ENCODE data around the gene GAPDH.
"Not testable (repeated sequence)": the region's sequence is repeated elsewhere in the genome, so short reads cannot be mapped to it uniquely, and the experiment has no call there.

GAPDH gene

DNA sequence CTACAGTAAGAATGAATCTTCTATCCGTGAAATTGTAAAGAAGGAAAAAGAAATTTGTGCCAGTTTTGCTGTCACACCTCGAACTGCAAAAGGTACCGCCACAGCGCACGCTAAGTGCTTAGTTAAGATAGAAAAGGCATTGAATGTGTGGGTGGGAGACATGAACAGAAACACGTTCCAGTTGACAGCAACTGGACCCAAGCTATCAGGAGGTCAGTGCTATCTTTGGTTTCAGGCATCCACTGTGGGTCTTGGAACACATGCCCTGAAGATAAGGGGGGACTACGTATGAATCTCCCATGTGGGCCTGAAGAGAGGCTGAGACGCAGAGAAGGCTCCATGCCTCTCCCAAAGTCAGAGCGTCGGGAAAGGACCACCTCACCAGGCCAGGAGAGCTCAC, 11.7 kb downstream of the GAPDH start:
- no peak for DNase-seq (ENCODE audit: low read depth)

GRCh38 chr12:6547566-6547965, 13.2 kb downstream of the GAPDH start:
- DNase-seq (ENCODE audit: low read depth): no peak

GRCh38 chr12:6547987-6548386, 13.7 kb downstream of the GAPDH start:
- DNase-seq (ENCODE audit: low read depth): no peak

DNA sequence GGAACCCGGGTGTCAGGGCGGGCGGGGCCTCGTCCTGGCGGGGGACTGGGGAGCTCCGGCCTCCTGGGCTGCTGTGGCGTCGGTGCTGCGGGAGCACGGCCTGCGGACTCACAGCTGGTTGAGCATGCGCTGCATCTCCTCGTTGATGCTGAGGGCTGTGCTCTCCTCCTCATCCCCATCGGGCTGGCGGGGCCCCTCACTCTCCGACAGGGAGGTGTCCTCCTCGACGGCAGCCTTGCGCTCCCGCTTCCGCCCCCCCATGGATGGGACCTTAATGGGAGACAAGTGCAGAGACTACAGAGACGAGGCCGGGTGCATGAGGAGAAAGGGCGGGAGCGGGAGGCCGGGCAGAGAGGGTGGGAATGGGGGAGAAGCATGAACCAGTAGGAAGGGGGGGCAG, 14.2 kb downstream of the GAPDH start:
- no peak for DNase-seq (ENCODE audit: low read depth)

DNA sequence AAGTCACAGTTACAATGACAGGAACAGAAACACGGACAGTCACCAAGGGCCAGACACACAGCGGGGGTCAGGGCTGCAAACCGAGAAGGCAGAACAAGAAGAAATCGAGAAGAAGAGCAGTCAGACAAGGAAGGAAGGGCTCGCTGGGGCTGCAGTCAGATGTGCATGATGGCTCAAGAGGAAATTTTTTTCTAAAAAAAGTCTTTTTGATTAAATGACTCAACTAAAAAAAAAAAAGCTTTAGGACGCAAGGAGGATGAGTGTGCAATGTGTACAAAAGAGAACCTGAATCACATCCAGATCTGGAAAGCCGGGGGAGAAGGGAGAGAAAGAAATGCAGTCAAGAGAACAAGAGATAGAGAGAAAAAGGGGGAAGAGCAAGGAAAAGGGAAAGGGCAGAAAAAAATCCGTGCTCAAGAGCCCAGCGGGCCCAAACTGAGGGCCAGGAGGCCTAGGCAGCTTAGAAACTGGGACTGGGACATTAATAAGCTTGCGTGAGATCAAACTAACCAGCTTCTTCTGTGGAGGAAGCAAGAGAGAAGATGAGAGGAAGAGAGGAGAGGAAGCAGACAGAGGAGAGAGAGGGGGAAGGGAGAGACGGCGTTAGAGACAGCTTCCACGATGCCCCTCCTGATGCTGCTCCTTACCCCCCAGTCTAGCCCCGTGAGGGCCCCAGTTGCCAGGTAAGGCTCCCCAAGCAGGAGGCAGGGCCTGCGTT, 14.8 kb downstream of the GAPDH start:
- no peak for DNase-seq (ENCODE audit: low read depth)

GRCh38 chr12:6549684-6550151, 15.4 kb downstream of the GAPDH start:
- no peak for DNase-seq (ENCODE audit: low read depth)

DNA sequence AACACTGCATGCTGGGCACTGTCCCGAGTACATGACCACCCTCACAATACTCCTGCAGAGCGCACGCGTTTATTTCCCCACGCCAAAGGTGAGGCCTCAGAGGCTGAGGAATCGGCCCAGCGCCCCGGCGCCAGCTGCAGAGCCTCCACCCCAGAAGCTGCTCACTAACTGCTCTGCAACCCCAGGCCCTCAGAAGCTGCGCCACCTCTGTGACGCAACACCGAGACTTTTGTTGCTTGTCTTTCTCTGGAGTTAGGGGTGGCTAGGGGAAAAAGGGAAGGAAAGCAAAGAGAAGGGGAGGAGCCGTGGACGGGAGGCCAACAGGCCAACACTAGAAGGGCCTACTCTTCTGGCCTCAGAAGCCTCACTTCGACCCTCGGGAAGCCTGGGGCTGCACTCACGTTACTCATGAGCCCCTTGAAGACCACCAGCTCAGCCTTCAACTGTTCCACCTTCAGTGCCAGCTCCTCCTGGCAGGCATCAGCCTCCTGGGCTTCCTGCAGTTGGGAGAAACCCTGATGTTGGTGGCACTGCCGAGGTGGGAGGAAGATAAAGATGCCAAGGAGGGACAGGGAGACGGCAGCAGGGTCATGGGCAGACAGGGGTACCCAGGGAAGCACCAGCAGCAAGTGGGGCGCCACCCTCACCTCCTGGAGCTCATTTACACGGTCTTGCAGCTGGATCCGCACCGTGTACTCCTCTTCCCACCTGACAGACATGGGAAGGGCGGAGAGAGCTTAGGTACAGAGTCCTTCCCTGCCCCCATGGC, 16.2 kb downstream of the GAPDH start:
- DNase-seq (ENCODE audit: low read depth): no peak

DNA sequence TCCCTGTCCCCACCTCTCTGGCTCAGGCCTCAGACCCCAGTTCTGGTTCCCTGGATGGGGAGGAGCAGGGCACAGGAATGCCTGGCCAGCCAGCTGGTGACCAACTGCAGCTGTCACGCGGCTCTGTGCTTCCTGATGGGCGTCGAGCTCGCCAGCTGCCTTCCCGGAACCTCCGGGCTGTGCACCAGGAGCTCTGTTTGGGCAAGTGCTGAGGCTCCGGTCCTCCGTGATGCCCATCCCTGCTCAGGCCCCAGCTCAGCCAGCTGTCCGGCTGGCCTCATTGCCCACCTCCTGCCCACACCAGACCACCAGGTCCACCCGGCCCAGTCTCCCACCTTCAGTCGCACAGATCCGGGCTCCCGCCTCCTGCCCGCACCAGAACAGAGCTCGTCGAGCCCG, 16.7 kb downstream of the GAPDH start:
- DNase-seq (ENCODE audit: low read depth): no peak

DNA sequence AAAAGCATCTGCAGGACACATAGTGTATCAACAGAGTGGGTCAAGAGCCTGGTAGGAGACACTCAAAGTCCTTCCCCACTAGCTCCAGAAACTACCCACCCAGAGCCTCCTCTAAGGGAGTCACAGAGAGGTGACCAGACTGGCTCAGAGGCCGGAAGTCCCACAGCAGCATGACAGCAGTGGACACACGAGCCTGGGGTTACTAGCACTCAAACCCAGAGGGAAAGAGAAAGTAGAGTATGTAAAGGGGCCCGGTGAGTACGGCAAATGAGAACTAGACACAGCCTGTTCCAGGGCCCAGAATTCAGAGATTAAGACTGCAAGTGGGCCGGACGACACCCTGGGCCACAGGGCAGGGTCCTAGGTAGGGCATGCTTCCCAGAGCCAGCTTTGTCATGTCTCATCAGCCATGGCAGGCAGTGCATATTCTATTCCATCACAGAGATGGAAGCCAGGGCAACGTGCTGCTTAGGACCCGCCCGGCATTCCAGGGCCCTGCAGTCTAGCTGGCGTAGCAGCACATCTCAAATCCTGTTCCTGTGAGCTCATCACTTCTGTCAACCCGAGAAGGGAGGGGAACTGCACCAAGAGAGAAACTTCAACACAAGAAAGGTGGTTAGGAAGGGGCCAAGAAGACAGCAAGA, 17.3 kb downstream of the GAPDH start:
- DNase-seq (ENCODE audit: low read depth): no peak

DNA sequence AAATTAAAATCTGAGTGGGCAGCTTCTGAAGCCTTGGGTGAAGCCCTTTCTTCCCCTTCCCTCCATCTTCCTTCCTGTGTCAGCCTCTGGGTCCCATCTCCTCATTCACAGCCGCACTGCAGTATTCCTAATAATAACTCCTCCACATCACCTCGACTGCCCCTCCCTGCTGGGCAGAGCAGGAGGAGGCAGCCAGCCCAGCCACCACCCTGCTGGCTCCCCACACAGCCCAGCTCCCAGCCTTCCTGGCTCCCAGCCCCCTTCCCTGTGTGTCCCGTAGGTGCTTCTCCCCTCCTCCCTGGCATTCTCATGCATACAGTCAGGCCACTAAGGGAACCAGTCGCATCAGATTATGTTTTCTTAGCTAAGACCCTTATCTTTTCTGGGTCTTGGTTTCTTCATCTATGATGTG, 17.8 kb downstream of the GAPDH start:
- DNase-seq (ENCODE audit: low read depth): no peak

DNA sequence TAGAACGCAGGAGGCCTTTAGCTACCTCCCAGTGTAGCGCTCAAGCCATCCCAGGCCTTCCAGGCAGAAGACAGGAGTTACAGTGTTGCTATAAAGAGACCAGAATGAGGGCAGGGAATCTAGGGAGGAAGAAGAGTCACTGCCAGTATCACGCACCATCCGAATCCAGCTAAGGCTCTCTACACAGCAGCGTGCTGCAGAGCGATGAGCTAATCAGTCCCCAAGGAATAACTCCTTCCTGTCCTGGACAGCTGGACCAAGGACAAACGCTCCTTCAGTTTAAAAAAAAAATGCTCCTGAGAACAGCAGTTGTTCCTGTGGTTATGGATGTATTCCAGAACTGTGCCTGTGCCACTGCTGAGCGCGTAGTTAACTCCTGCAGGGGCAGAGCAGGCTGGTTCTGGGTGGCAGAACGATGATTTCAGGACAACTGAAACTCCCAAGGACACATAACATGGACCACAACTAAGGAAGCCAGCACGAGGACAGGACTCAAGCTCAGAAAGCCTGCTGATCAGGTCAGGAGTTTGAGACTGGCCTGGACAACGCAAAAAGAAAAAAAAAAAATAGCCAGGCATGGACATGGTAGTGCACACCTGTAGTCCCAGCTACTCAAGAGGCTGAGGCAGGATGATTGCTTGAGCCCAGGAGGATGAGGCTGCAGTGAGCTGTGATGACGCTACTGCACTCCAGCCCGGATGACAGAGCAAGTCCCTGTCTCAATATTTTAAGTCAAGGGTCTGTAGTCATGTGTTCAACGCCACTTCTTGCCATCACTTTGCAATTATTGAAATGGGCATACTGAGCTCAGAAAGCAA, 18.9 kb downstream of the GAPDH start:
- DNase-seq (ENCODE audit: low read depth): no peak

DNA sequence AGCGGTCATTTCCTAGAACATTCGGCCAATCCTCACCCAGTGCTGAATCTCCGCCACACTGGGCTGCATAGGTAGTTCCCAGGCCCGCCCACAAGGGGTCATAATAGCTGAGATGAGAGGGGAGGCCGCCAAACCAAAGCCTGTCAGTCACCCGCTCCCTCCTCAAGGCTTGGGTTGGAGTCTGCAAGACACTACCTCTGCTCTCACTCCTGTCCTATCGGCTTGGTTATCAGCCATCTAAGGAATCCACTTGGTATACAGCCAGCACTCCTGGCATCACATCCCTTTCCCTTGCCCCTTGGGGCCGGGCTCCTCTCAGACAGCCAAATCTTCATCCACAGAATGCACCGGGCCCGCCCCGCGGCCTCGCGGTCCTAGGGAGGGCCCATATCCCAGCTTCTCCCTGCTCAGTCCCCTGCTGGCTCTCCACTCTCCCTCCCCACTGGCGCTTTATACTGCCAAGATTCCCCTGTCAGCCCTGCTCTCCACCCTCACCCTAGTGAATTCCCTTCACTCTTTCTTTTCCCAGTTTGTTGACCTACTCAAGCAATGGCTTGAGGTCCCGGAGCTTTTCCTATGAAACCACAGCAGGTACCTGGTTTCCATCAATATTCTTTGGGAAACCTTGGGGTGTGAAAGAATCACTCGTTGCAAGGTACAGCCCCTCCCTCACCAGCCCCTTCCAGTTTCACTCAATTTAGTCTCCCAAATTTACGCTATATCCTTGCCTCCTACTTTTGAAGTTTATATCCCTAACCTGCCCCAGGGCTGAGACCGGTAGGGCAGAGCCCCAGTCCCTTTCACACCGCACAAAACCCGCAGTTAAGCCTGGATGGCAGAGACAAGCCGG, 20.1 kb downstream of the GAPDH start:
- peak; percentile 39 for DNase-seq (ENCODE audit: low read depth)

GRCh38 chr12:6555018-6555691, 20.8 kb downstream of the GAPDH start:
- DNase-seq (ENCODE audit: low read depth): no peak

- DNase-seq (ENCODE audit: low read depth): not testable (repeated sequence)
Measured at GRCh38 chr12:6556496-6556817, 22.1 kb downstream of the GAPDH start.

GRCh38 chr12:6556857-6557256, 22.5 kb downstream of the GAPDH start:
- no peak for DNase-seq (ENCODE audit: low read depth)

DNA sequence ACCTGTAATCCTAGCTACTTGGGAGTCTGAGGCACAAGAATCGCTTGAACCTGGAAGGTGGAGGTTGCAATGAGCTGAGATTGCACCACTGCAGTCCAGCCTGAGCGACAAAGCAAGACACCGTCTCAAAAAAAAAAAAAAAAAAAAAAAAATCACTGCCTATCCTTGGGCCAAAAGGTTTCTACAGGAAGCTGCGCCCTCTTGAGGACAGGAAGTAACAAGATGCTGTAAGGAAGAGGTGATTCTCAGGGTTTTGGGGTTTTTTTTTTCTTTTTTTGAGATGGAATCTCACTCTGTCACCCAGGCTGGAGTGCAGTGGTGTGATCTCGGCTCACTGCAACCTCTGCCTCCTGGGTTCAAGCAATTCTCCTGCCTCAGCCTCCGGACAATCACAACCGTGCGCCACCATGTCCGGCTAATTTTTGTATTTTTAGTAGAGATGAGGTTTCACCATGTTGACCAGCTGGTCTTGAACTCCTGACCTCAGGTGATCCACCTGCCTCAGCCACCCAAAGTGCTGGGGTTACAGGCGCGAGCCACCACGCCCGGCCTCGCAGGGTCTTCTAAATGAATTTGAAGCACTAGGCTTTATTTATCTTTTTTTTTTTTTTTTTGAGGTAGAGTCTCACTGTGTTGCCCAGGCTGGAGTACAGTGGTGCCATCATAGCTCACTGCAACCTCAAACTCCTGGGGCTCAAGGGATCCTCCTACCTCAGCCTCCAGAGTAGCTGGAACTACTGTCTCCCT, 23.9 kb downstream of the GAPDH start:
- DNase-seq (ENCODE audit: low read depth): peak; percentile 34

DNA sequence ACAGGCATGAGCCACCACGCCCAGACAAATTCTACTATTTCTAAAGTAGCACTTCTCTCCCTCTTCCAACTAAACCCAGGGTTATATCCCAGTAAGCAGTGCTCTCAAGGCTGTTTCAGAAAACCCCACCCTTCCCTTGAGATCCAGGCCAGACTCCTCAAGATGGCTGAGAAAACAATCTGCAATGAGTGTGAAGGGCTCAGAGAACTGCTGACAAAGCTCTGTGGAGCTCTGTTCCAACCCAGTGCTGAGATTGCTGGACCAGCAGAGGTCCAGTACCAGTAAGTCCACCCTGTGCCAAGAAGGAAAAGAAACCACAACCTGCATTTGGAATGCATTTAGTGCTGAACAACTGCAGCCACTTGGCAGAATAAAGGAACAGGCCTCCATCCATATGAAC, 25.2 kb downstream of the GAPDH start:
- no peak for DNase-seq (ENCODE audit: low read depth)

DNA sequence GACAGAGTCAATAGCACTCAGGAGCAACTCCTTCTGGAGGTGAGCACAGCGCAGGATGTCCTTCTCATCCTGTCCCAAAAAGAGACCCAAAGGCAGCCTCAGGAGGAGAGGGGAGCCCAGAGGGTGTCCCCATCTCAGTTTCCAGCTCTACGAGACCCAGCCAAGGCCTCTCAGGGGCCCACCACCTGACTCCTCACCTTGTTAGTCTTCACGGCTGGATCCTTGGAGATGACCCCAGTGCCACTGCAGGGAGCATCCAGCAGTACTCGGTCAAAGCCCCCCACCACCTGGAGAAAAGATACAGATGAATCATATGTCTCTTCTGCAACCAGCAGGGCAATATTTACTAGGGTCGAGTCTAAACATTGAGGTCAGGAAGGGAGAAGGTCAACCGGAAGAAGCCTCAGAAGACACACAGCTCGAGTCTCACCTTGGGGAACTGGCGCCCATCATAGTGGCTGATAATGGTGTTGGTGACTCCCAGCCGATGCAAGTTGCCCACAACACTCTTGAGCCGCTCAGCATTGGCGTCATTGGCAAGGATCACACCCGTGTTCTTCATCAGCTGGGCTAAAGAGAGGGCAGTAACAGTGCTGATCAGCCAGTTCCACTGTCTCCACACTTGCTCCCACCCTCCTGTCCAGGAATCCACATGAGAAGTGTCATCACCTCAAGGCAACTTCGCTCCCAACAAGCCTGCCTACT, 26.3 kb downstream of the GAPDH start:
- DNase-seq (ENCODE audit: low read depth): no peak

GRCh38 chr12:6562881-6563280, 28.6 kb downstream of the GAPDH start:
- DNase-seq (ENCODE audit: low read depth): no peak
